Spleen (tissue), 7 donors: Measurements from ENCODE around the gene MYO15A.

Source experiments
- CTCF ChIP-seq, 11 experiments: fragments of 200-600 bp in 7 of 11; fragments of 450-650 bp in 4 of 11; sonication (generic) in 4 of 11; IDR thresholded peaks in 8 of 11; conservative IDR thresholded peaks in 3 of 11; 1 replicate in 7 of 11; 2 replicates in 4 of 11; pipeline versions ENCODE4 v1.4.0 to v1.8.0; 2016 to 2021; ENCODE audit warnings: antibody characterized with exemption in 11 of 11, inconsistent platforms in 4 of 11, mild to moderate bottlenecking in 1 of 11
- POLR2A ChIP-seq, 3 donors: fragments of 450-650 bp; IDR thresholded peaks; one replicate each; pipeline ENCODE4 v1.5.1; 2017; ENCODE audit warnings: antibody characterized with exemption in 3 of 3, mild to moderate bottlenecking in 1 of 3
- POLR2AphosphoS5 ChIP-seq, 3 donors: sonication (generic); formaldehyde crosslinking; IDR thresholded peaks; one replicate each; pipeline ENCODE4 v1.5.1; 2017; ENCODE audit warnings: antibody characterized with exemption in 3 of 3
- donor health status: DM: no; HTN: no; CAD: no; lungs with moderate emphysema.
- donor health status: DM: no; HTN: no; CAD: no.
- donor health status: DM: no; HTN: no; CAD: no.

DNA sequence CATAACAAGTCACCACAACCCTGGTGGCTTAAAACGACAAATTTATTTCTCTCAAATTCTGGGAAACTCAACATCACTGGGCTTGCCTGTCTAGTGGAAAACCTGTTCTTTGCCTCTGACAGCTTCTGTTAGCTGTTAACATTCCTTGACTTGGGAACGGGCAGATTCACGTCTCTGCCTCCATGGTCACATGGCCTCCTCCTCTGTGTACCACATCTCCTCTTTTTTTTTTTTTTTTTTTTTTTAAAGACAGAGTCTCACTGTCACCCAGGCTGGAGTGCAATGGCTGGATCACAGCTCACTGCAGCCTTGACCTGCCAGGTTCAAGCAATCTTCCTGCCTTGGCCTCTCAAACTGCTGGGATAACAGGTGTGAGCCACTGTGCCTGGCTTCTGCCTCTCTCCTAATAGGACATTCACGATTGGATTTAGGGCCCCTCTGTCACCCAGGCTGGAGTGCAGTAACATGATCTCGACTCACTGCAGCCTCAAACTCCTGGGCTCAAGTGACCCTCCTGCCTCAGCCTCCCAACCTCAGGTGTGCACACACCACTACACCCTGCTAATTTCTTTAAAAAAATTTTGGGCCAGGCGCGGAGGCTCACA lies 105.2 kb downstream of the MYO15A start:
- no peak for TF ChIP-seq CTCF (IDR thresholded peaks at IDR 0.05 in 8 of 11, conservative IDR thresholded peaks at IDR 0.05 in 3 of 11)
- no peak for TF ChIP-seq POLR2A (IDR thresholded peaks at IDR 0.05)
- TF ChIP-seq POLR2AphosphoS5 (IDR thresholded peaks at IDR 0.05): no peak
